ENCODE results near the gene SPON1.
"Not testable (repeated sequence)": the region's sequence is repeated elsewhere in the genome, so short reads cannot be mapped to it uniquely, and the experiment has no call there.

The SPON1 gene

GRCh38 chr11:14232652-14233051, 270.1 kb downstream of the SPON1 start:
- DNase-seq = no peak

GRCh38 chr11:14234446-14234845, 271.9 kb downstream of the SPON1 start:
- no peak for DNase-seq

GRCh38 chr11:14235701-14236100, 273.2 kb downstream of the SPON1 start:
- DNase-seq = no peak

DNA sequence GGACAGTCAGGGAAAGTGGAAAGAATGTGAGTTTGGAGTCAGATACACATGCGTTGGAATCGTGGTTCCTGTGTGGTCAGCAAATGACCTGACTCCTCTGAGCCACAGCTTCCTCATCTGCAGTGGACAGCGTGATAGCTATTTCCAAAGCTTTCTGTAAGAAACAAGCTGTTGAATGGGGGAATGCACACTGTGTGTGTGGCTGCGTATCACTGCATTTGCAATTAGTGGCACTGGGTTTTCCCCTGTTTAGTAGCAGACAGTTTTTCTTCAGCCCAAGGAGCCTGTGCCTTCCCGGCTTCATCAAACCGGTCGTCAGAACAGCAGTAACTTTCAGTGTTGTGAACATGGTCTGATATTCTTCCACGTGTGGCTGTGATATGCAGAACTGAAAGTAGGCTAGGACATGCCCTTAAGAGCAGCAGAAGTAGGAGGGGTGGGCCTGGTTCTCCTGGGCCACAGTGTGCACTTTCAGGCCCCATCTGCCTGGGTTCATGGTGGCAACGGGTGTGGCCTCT, 275.0 kb downstream of the SPON1 start:
- DNase-seq = peak in 16 of 58 donors; percentile 7 to 69 (median 40)

DNA sequence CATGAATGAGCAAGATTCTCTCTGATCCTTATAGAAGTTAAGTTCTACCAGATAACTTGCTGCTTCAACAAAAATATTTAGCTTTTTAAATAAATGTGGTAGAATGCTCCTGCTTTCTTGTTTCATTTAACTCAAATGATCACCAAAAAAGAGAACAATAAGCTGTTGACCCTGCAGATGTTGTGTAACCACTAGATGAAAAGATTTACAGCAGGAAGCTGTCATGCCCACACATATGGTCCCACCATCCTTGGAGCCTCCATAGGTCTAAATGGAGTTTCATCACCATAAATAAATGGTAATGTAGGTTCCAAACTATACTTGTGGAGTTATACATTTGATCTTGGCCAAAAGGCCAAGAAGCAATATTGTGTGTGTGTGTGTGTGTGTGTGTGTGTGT, 277.7 kb downstream of the SPON1 start:
- DNase-seq = no peak

- DNase-seq = no peak
Measured at GRCh38 chr11:14240951-14241350, 278.4 kb downstream of the SPON1 start.

- peak in 41 of 58 donors; percentile 13 to 79 (median 43) for DNase-seq
Measured at GRCh38 chr11:14242187-14242586, 279.7 kb downstream of the SPON1 start.

- no peak for DNase-seq
Measured at GRCh38 chr11:14242733-14243132, 280.2 kb downstream of the SPON1 start.

GRCh38 chr11:14244926-14245325, 282.4 kb downstream of the SPON1 start:
- no peak for DNase-seq

DNA sequence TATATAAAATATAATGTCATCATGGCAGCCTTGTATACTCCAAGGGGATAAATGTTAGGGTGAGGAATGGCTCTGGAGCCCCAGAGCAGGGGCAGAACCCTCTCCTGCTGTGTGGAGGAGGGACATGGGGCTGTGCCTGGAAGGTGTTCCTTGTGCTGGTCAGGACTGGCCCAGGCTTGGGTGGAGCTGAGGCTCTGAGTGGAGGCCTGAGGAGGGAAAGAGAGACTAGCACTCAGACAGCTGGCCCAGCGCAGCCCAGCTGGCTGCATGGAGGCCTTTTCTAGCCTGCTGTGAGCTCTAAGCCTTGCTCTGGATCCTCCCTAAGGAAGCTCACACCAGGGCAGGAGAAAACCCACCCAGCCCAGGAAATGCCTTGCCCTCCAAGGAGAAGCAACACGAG, 282.9 kb downstream of the SPON1 start:
- no peak for DNase-seq

DNA sequence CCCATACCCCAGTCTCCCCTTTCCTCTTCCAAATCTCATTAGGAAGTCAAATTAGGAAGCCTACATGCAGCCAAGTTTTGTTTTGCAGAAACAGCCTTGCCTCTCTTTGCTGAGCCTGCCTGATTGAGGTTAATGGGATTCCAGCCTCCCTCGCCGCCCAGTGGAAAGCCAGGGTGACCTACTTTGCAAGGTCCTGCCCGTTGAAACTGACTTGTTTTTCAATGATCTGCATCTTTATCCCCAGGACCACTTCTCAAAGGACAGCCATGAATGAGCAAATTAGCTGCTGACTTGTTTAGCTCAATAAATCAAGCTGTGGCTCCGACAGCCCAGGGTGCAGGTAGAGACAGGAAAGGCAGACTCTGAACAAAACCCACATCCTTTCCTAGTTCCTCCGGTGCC, 286.1 kb downstream of the SPON1 start:
- DNase-seq = peak in 51 of 58 donors; percentile 12 to 90 (median 57)

GRCh38 chr11:14249121-14249963, 286.8 kb downstream of the SPON1 start:
- peak in 49 of 58 donors; percentile 15 to 78 (median 50) for DNase-seq

GRCh38 chr11:14251754-14252153, 289.2 kb downstream of the SPON1 start:
- no peak for DNase-seq

- not testable (repeated sequence) for DNase-seq
Measured at GRCh38 chr11:14252501-14252900, 290.0 kb downstream of the SPON1 start.

DNA sequence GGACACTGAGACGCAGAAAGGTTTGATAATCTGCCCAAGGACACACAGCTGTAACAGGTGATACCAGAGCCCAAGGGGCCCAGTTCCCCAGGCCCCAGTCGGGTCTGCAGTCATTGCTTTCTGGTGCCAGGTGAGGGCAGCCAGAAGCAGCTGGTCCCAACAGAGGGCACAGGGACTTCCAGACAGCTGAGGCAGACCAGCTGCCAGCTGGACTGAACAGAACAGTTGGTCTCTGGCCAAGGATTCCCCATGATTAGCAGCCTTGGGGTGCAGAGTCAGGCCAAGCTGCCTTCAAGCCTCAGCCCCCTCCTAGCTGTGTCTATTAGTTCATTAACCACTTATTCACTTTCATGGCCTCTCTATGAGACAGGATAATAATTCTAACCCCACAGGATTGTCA, 290.9 kb downstream of the SPON1 start:
- DNase-seq = peak in 4 of 58 donors; percentile 5 to 51 (median 15)

DNA sequence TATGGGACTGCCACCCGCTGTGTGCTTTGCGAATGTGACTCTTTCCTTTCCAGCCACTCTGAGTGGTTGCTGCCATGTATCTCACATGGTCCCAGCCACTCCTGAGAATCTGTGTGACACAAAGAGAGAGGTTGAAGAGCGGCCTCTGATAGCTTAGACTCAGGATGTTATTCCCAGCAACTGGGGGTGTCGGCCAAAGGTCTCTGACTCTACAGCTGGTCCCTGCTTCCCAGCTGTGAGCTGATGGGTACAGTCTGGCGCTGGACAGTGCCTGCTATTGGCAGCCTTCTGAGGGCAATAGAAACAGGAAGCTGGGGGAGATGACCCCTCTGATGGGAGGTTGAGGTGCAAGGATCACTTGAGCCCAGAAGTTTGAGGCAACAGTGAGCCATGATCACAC, 291.3 kb downstream of the SPON1 start:
- no peak for DNase-seq

- DNase-seq = no peak
Measured at GRCh38 chr11:14254533-14255237, 292.2 kb downstream of the SPON1 start.

DNA sequence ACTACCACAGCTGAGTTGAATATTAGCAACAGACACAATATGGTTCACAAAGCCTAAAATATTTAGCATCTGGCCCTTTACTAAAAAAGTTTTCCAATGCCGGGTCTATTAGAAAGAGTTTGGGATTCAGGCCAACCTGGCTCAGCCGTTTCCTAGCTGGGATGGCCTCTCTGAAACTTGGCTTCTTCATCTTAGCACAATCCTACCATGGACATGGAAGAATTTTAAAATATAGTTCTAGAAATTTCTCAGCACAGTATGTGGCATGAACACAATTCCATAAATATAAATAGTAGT, 292.7 kb downstream of the SPON1 start:
- DNase-seq = no peak

GRCh38 chr11:14258221-14258935, 295.9 kb downstream of the SPON1 start:
- DNase-seq = no peak

GRCh38 chr11:14259186-14259784, 296.8 kb downstream of the SPON1 start:
- no peak for DNase-seq

DNA sequence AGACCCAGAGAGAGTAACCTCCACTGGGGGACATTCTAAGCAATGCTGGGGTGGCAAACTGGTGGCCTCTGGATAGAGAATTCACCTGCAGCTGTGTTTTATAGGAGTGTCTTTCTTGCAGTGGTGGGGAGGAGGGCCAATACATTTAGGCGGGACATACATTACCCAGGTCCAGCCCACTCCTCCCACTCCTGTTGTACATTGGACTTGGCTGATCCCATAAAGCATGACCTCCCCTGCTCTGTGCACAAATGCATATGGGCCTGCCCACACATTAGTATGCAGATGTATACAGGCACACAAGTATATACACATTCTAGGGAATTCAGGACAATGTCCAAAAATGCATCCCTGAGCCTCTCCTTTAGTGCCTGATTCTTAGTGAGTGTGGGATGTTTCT, 297.4 kb downstream of the SPON1 start:
- DNase-seq = no peak

- DNase-seq = no peak
Measured at GRCh38 chr11:14261066-14261465, 298.5 kb downstream of the SPON1 start.

Data from anterior cingulate cortex (tissue), 58 donors.